ENCODE results near the gene PLTP. TPM values are rescaled to one million over a fixed set of nuclear protein-coding genes. Genes with fewer than 3 reads are reported as not detected.
A peak's percentile ranks its signal among the peaks of the same experiment; 100 is the strongest.

PLTP gene
- total and polyA plus RNA-seq, 2 donors (not counting 3 experiments of a cell fraction or from before 2014, with no cell fraction given): 62.1 to 118 TPM

- no peak overlapping the region for H3K9ac ChIP-seq (replicated peaks; ENCODE audit: extremely low read depth, insufficient read depth, low read length)
- intact Hi-C loops (cut with micrococcal nuclease) (no loop called here), dilution Hi-C loops (cut with MboI; ENCODE audit: extremely low pct_ligation_motif_present, low sequenced_read_pairs) (no loop called here)
- FAIRE-seq (no peak), DNase-seq (ENCODE audit: low read depth, low spot score) (no peak)
- no peaks in the 10 kb centered on the region for H3K9me3 ChIP-seq (replicated peaks; ENCODE audit: control insufficient read depth, insufficient read depth, low read length)
- ChIA-PET POLR2A (no interaction called here), CTCF (interaction anchor here (1.9 to 4.9 kb wide), 5 partner anchors 17 to 78 kb away, joined by 5 to 50 read pairs (median 35); partner anchors contain the start of genes PCIF1, PLTP and ZNF335)
- peaks cover 4 to 22% of the 10 kb centered on the region in 2 experiments for H3K36me3 ChIP-seq (ENCODE audit: control insufficient read depth in 2 of 2, extremely low read depth in 1 of 2, insufficient read depth in 2 of 2, low read length in 2 of 2)
- H2AFZ ChIP-seq (ENCODE audit: low read depth, low read length): no peak overlapping the region
- H3K79me2 ChIP-seq (ENCODE audit: control insufficient read depth, insufficient read depth, low read length): no peaks in the 10 kb centered on the region
- H3K27ac ChIP-seq (ENCODE audit: insufficient read depth, low read depth, low read length): no peak overlapping the region
- H3K4me2 ChIP-seq (ENCODE audit: insufficient read depth, low read length): no peak overlapping the region
- H4K20me1 ChIP-seq (replicated peaks; ENCODE audit: control insufficient read depth, extremely low read depth, insufficient read depth, low read length): no peaks in the 10 kb centered on the region
- H3K9me1 ChIP-seq (replicated peaks; ENCODE audit: control insufficient read depth, extremely low read depth, insufficient read depth, low read length): no peaks in the 10 kb centered on the region
- no peaks in the 10 kb centered on the region for H3K27me3 ChIP-seq (ENCODE audit: control insufficient read depth in 2 of 2, insufficient read depth in 2 of 2, low read length in 2 of 2)
- no peak overlapping the region for H3K4me3 ChIP-seq (replicated peaks in 1 of 3; ENCODE audit: insufficient read depth in 1 of 3, low read depth in 1 of 3, low read length in 3 of 3)
- H3K4me1 ChIP-seq (ENCODE audit: control insufficient read depth, extremely low read depth, insufficient read depth, low read length): peaks cover 22% of the 10 kb centered on the region
- no TSS peak for BruUV-seq (replicated peaks)
- TF ChIP-seq POLR2A (IDR thresholded peaks at IDR 0.05; ENCODE audit: low read depth, low read length): no peak
These were observed 19.0 kb downstream of the PLTP start for GRCh38 chr20:45892828-45893500.

GRCh38 chr20:45892049-45892825 lies 19.7 kb downstream of the PLTP start:
- Histone ChIP-seq H3K9me3 (replicated peaks; ENCODE audit: control insufficient read depth, insufficient read depth, low read length) (no peaks in the 10 kb centered on the region), H3K4me2 (ENCODE audit: insufficient read depth, low read length) (peak overlapping the region; percentile 73), H2AFZ (ENCODE audit: low read depth, low read length) (no peak overlapping the region), H3K4me1 (ENCODE audit: control insufficient read depth, extremely low read depth, insufficient read depth, low read length) (peaks cover 22% of the 10 kb centered on the region), H3K9me1 (replicated peaks; ENCODE audit: control insufficient read depth, extremely low read depth, insufficient read depth, low read length) (no peaks in the 10 kb centered on the region), H3K9ac (replicated peaks; ENCODE audit: extremely low read depth, insufficient read depth, low read length) (peak overlapping the region; percentile 65), H3K27me3 (ENCODE audit: control insufficient read depth in 2 of 2, insufficient read depth in 2 of 2, low read length in 2 of 2) (no peaks in the 10 kb centered on the region), H3K4me3 (replicated peaks in 1 of 3; ENCODE audit: insufficient read depth in 1 of 3, low read depth in 1 of 3, low read length in 3 of 3) (peak overlapping the region in 2 of 3 experiments; percentile 47 to 81), H3K27ac (ENCODE audit: insufficient read depth, low read depth, low read length) (no peak overlapping the region), H3K79me2 (ENCODE audit: control insufficient read depth, insufficient read depth, low read length) (no peaks in the 10 kb centered on the region), H4K20me1 (replicated peaks; ENCODE audit: control insufficient read depth, extremely low read depth, insufficient read depth, low read length) (no peaks in the 10 kb centered on the region), H3K36me3 (ENCODE audit: control insufficient read depth in 2 of 2, extremely low read depth in 1 of 2, insufficient read depth in 2 of 2, low read length in 2 of 2) (peaks cover 4 to 21% of the 10 kb centered on the region in 2 experiments)
- intact Hi-C loops (cut with micrococcal nuclease) (no loop called here), dilution Hi-C loops (cut with MboI; ENCODE audit: extremely low pct_ligation_motif_present, low sequenced_read_pairs) (no loop called here)
- peak; percentile 35 for DNase-seq (ENCODE audit: low read depth, low spot score)
- TF ChIP-seq MYC (IDR thresholded peaks at IDR 0.05; ENCODE audit: low read depth, low read length) (no peak), CTCF (IDR thresholded peaks at IDR 0.05; ENCODE audit: extremely low read depth in 1 of 2, insufficient read depth in 1 of 2, low read depth in 1 of 2, low read length in 2 of 2) (peak in 1 of 2 donors; percentile 5), FOS (IDR thresholded peaks at IDR 0.05; ENCODE audit: borderline replicate concordance, insufficient read depth, low read length) (no peak)
- BruUV-seq (replicated peaks): no TSS peak
- CTCF ChIA-PET: interaction anchor here (0.7 to 4.9 kb wide), 6 partner anchors 18 to 78 kb away, joined by 3 to 50 read pairs (median 28); partner anchors contain the start of genes PCIF1, PLTP and ZNF335
- FAIRE-seq: peak; percentile 70
- POLR2A ChIA-PET: interaction anchor here (0.6 to 3.5 kb wide), 3 partner anchors 20 to 65 kb away, joined by 3 to 26 read pairs (median 3); partner anchors contain the start of genes PCIF1 and PLTP
